ENCODE data around the gene PIP5K1B.

DNA sequence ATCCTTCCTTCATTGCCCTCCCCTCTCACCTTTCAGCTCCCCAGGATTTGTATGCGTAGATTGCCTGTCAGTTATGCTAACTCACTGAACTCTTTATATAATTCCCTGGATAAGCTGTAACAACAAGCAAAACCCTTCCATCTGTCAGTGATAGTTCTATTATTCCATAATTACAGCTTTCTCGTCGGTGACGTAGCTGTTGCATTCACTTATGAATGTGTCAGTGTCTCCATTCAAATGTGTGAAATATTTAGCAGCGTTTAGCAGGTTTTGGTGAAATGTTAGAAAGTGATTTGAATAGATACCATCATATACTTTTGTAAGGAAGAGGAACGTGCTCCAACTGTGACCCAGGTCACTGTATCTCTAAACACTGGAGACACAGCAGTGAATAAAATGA is 45.2 kb downstream of the PIP5K1B start:
- TF ChIP-seq EZH2phosphoT487 (IDR thresholded peaks at IDR 0.05; ENCODE audit: low read depth, severe bottlenecking, unreplicated experiment) (no peak), EZH2 (IDR thresholded peaks at IDR 0.05; ENCODE audit: borderline replicate concordance) (no peak)
- TF ChIP-seq, protein P1, sequence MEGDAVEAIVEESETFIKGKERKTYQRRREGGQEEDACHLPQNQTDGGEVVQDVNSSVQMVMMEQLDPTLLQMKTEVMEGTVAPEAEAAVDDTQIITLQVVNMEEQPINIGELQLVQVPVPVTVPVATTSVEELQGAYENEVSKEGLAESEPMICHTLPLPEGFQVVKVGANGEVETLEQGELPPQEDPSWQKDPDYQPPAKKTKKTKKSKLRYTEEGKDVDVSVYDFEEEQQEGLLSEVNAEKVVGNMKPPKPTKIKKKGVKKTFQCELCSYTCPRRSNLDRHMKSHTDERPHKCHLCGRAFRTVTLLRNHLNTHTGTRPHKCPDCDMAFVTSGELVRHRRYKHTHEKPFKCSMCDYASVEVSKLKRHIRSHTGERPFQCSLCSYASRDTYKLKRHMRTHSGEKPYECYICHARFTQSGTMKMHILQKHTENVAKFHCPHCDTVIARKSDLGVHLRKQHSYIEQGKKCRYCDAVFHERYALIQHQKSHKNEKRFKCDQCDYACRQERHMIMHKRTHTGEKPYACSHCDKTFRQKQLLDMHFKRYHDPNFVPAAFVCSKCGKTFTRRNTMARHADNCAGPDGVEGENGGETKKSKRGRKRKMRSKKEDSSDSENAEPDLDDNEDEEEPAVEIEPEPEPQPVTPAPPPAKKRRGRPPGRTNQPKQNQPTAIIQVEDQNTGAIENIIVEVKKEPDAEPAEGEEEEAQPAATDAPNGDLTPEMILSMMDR (IDR thresholded peaks at IDR 0.05; ENCODE audit: poor library complexity) = no peak

Measured in hepatocyte (in vitro differentiated cells).